T-helper 1 cell treated with Interleukin-12 subunit alpha and Interleukin-12 subunit beta and Interleukin-4 antibody, amounts not matched to agents 30 ng/mL and 1 ng/mL, for 36 hours (primary cell): Measurements from ENCODE around the gene UBL7. TPM values are rescaled to one million over a fixed set of nuclear protein-coding genes. Genes with fewer than 3 reads are reported as not detected.
"Not testable (repeated sequence)": the region's sequence is repeated elsewhere in the genome, so short reads cannot be mapped to it uniquely, and the experiment has no call there.

Experiments
- intact Hi-C: fragments of 100-400 bp; cut with micrococcal nuclease; formaldehyde crosslinking; loops from one replicate; pipeline ENCODE4 v1.15.1; 2024
- total RNA-seq: library from RNA; stranded (reverse); gene quantifications from 2 replicates; pipeline ENCODE4 v1.2.3, GENCODE V29; 2022

The UBL7 gene
- total RNA-seq, 1 donor from 2014 or later: 43.0 TPM

DNA sequence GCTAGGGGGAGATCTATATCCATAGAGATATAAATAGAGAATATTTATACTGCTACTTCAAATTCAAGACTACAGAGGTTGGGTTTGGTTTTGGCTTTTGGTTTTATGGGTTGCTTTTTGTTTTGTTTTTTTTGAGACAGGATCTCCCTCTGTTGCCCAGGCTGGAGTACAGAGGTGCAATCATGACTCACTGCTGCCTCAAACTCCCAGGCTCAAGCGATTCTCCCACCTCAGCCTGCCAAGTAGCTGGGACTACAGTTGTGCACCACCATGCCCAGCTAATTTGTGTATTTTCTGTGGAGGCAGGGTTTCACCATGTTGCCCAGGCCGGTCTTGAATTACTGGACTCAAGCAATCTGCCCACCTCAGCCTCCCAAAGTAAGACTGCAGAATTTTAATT, 3.9 kb upstream of the UBL7 start:
- intact Hi-C loops: loop anchor here (5.0 to 10.0 kb wide), 2 partner anchors 232 to 740 kb away; partner anchors contain the start of genes C15orf39 and EDC3

DNA sequence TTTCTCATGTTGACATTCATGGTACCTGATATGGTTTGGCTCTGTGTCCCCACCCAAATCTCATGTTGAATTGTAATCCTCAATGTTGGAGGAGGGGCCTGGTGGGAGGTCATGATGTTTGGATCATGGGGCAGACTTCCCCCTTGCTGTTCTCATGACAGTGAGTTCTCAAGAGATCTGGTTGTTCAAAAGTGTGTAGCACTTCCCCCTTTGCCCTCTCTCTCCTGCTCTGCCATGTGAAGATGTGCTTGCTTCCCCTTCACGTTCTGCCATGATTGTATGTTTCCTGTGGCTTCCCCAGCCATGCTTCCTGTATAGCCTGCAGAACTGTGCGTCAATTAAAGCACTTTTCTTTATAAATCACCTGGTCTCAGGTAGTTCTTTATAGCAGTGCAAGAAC, 3.3 kb upstream of the UBL7 start:
- intact Hi-C loops: loop anchor here (5.0 to 10.0 kb wide), 2 partner anchors 233 to 741 kb away; partner anchors contain the start of genes C15orf39 and EDC3

DNA sequence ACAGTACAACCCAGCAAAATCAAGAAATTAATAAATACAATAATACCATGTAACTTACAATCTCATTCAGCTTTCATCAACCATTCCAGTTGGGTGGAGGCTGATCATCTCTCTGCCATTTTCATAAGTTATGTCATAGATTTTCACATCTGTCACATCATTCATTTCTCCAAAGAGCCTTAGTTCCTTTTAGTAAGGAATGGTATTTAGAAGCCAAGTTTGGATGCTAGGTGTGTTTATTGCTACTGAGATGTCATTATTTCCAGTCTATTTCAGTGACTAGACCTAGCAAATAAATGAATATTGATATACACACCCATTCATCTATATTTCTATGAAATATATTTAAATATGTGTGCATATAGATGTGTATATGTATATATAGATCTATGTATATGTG, 2.7 kb upstream of the UBL7 start:
- intact Hi-C loops: loop anchor here (5.0 to 10.0 kb wide), 2 partner anchors 234 to 741 kb away; partner anchors contain the start of genes C15orf39 and EDC3

DNA sequence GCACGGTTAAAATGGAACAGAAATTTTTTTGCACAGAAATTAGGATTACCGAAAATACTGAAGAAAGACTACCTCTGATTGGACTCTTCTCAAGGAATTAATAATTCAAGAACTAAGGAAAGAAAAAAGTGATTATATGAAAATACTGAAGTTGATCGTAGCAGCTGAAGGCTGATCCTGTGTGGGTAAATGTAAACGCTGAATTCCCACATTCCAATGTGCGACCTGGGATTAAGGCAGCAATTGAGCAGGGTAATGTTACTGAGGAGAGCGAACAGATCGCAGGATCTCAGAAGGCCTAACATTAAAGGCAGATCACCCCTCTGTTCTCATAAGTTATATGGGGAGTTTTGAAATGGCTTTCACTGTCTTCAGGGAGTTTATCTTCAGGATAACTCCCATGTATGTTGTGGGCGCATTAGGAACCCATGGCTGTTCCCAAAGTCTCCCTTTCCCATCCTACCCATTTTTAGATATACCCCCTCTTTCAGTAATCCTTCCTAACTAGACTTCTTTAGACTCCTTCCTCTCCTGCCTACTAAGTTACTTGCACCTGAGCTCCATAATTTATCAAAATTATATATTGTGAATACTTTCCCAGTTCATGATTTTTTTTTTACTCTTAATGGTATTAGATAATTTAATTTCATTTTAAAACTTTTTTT, 1.0 kb upstream of the UBL7 start:
- intact Hi-C loops: loop anchor here (1.0 to 10.0 kb wide), 19 partner anchors 24 to 1179 kb away; partner anchors contain the start of genes C15orf39, CLK3, COX5A and EDC3

DNA sequence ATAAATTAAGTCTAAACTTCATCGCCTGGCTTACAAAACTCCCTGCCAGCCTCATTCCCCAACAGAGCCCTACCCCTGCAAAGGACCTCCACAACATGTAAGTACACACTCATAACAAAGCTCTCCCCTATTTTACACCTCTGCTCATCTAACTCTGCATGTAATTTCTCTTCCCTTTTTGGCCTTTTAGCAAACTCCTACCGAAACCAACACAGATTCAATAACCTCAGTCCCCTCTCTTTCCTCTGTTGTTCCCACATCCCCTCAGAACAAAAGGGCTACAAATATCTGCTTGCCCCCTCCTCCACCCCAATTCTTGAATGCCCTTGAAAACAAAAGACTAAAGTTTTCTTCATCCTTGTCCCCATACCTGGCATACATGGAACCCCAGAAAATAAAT, 662 bp downstream of the UBL7 start:
- intact Hi-C loops: loop anchor here (2.0 to 10.0 kb wide), 5 partner anchors 77 to 1181 kb away; partner anchors contain the start of genes C15orf39, EDC3 and IMP3

DNA sequence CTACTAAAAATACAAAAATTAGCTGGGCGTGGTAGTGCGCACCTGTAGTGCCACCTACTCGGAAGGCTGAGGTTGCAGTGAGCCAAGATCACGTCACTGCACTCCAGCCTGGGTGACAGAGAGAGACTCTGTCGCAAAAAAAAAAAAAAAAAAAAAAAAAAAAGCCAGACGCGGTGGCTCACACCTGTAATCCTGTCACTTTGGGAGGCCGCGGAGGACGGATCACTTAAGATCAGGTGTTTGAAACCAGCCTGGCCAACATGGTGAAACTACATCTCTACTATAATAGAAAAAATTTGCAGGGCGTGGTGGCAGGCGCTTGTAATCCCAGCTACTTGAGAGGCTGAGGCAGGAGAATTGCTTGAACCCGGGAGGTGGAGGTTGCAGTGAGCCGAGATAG, 1.2 kb downstream of the UBL7 start:
- intact Hi-C loops: loop anchor here (2.0 to 10.0 kb wide), 5 partner anchors 77 to 1181 kb away; partner anchors contain the start of genes C15orf39, EDC3 and IMP3

DNA sequence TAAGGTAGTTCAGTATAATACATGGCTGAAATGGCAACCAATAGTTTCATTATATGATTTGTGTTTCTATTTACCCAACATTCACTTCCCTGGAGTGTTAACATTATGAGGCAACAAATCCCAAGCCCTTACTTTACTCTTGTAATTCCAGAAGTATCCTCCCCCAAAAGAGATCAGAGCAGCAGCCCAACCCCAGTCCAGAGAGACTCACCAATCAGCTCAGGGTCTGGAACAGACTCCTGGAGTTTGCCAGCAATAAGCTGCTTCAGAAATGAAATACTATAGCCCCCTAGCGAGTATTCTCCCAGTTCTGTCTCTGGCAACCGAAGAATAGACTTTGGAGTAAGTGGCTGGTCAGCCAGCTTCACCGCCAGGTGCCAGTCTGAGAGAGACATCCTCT, 2.5 kb downstream of the UBL7 start:
- intact Hi-C loops: no loop called here

DNA sequence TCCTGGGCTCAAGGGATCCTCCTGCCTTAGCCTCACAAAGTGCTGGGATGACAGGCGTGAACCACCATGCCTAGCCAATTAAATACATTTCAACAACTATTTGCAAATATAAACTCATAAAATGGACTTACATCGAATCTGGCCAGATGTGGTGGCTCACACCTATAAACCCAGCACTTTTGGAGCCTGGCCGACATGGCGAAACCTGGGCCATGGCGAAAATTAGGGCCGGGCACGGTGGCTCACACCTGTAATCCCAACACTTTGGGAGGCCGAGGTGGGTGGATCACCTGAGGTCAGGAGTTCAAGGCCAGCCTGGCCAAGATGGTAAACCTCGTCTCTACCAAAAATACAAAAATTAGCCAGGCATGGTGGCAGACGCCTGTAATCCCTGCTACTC, 3.9 kb downstream of the UBL7 start:
- intact Hi-C loops: not testable (repeated sequence)

DNA sequence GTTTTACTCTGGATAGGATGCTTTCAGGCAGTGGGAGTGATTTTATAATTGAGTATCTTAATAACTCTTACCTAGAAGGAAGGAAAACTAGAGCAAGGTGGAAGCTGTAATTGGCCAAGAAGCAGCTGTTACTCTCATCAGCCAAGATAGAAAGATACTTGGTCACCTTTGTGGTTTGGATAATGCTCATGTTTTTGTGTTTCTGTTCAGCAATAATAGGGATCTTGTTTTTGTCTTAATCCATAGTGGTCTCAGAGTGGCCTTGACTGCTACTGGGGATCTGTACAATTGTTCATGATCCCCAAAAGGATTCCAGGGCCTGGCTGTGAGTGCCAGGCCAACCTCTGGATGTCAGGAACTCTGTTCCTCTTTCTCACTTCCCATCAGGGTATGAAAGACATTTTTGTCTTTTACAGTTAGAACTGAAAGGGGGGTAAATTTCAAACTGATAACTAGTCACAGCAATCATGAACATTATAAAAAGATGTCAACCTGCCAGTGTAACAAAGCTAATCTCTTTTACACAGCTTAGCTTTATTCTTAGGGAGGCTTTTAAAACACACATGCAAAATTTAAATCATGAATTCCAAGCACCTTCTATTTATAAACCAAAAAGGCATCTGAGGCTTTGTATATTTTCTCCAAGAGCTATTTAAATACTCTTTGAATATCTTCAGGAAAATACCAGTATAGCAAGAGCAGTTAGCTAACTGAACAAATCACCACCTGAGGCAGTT, 6.0 kb downstream of the UBL7 start:
- intact Hi-C loops: no loop called here

DNA sequence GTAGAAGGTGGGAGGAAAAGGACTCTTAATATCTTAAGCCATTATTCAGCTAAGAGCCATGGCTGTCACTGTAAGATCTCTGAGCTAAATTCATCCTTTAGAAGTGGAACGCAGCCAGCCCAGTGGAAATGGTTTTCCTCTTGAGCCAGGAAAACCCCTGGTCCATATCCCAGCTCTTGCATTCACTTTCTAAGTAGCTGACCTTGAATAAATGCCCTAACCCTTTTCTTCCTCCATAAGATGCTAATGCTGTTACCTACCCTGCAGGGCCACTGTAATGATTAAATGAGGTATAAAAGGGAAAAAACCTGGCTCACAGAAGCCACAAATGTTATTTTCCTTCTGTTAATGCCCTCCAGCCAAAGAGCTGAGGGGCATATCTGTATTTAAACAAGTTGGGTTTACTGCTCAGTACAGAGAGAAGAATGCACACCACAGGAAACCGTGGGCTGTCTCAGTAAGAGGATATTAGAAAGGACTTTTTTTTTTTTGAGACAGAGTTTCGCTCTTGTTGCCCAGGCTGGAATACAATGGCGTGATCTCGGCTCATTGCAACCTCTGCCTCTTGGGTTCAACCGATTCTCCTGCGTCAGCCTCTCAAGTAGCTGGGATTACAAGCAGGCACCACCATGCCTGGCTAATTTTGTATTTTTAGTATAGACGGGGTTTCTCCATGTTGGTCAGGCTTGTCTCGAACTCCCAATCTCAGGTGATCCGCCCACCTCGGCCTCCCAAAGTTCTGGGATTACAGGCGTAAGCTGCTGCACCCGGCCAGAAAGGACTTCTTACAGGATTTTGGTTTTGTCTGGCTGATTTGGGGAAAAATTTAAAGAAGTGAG, 6.8 kb downstream of the UBL7 start:
- intact Hi-C loops: no loop called here

DNA sequence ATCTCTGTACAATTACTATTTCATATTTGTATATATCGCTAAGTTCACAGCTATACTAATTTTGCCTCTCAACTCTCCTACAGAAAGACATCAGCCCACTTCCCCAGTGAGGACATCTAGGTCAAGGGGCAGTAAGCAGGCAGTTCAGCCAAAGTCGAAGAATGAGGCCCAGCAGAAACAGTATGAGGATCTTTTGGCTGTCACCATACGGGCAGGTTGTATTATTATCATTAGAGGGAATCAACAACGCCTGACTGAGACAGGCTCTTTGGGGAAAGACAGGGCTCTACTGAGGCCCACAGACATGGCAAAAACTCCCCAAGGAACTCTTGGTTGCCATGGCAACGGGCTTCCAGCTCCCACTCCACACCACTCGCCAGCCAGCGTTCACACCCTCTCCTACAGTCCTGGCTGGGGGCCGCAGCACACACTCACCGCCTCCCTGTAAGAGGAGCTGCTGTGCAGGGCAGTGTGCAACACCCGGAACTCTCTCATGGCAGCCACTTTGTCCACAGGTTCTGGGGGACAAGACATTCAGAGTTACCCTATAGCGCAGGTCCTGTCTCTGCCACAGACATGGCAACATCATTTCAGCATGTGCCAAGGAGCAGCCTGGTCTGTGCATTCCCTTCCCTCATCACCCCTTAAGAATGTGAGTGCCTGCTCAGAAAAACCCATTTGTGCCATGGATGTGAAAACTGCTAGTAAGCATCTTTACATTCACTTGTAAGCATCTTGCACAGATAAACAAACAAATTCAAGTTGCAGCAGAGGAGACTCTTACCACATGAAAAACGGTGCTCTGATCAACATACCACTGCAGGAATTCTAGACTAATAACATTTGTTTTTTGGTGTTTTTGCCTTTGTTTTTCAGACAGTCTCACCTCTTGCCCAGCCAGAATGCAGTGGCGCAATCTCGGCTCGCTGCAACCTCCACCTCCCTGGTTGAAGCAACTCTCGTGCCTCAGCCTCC, 8.8 kb downstream of the UBL7 start:
- intact Hi-C loops: no loop called here

DNA sequence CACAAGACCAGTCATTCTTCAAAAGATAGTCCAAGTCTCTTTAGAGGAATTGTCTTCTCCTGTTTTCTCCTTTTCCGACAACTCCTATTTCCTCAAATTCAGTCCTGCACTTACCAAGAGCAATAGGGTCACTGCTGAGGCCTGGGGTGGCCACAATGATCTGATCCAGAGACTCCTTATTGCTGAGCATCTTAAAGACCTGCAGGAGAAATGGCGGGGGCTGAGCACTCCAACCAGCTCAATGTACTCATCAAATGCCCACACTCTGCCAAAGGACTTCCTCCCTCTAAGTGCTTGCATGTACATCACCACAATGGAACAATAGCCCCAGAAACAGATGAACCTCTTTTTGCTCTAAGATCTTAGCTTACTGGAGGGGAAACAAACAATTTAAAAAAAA, 9.6 kb downstream of the UBL7 start:
- intact Hi-C loops: no loop called here

DNA sequence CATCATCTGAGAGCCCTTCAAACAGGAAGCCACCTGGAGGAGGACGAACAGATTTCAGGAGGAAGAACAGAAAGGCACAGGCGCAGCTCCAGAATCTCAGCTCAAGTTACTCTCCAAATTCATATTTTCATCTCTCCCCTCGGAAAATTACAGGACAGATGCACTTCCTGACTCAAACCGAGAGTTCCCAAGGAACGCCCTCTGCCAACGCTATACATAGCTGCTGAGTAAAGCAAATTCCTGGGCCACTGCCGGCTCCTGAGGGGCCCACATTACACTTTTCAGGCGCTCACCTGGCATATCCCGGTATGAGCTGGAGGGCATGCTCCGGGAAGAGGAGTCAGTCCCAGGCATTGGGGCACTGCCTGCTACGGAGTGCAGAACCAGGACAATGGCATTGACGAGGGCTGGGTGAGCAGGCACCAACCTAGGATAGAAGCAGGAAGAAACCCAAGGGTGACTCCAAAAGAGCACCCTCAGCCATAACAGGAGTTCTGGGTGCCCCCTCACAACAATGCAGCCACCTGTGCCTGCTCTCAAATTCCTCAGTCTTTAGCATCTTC, 11.2 kb downstream of the UBL7 start:
- intact Hi-C loops: no loop called here

DNA sequence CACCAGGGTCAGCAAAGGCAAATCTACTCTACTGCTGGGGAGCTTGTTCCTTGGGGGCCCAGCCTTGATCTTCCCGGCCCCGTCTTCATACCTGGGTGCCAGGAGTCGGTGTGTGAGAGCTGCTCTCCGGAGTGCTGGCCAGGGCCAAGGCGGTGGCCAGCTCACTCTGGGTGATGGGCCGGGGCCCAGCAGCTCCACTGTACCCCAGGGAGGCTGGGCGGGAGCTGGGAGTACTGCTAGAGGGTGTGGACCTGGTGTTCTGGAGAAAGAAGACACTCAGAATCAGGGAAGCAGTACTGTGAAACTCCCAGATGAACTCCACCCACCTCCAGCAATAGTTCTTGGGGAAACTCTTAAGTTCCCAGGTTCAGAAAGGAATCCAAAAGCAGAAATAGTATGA, 11.9 kb downstream of the UBL7 start:
- intact Hi-C loops: no loop called here

DNA sequence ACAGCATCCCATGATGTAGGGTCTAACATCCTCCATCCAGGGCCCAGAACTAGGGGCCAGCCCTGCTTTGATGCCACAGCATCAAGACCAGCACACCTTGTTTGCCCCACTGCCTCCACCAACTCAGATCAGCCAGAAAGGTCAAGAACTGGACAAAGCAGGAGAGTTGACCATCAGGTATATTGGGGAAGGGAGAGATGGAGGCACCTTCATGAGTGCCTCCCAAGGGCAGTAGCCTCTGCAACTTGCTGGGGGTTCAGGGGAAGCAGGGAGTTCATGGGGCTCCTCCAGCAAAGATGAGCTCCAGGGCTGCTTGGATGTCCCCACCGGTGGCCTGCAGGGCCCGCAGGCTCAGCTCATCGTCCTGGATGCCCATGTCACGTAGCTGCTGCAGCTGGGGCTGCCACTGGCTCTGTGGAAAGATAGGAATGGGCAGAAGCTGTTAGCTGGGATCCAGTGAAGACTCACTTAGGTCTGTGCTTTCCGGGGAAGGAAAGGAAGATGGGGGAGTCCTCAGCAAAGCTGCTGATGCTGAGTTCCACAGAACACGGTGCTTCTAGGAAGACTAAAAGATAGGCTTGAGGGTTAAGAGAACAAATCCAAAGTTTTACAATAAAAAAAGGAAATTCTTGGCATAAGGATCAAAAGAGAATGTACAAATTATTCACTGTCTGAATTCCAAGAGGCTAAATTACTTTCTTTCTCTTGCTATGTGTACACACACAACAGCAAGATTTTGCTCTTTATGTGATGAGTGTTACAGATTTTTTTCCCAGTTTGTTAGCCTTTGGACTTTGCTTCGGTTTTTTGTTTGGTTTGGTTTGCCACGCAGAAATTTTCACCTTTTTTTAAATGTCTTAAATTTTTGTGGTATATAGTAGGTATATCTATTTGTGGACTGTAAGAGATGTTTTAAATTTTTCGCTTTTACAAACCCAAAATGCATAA, 14.9 kb downstream of the UBL7 start:
- intact Hi-C loops: no loop called here

DNA sequence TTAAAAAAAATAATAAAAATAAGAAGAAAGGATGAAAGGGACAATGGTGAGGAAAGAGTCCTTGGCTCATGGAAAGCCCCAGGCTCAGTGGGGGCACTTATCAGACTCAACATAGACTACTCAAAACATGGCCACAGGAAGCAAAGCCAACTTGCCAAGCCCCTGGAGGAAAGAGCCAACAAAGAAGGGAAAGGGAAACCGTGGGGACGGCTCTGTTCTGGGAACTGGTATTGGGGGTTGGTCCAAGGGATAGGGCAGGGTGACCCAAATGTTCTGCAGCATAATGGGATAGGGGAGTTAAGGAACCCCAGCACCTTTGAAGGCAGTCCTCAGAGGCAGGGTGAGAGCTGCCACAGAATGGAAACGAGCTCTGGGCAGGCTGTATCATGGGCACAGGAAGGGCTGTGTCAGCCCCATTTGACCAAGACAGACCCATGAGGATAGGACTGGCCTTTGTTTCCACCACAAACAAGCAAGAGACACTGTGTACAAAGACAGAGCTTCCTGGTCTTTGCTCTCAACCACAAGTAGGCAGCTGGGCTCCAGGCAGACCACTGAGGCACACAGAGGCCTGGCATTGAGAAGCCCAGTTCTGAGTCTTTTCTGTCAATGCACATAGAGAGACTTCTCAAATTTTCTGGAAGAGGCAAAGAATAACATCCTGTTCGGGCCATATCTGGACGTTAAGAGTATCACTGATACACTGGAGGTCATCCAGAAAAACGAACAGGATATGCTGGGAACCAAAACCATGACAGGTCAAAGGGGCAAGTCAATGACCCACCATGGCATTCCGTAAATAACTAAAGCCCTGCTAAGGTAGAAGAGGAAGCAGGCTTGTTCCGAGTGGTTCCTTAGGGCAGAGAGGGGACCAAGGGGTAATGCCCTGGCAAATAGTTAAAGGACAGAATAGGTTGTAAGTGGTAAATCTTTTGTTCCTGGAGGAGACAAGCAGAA, 16.6 kb downstream of the UBL7 start:
- intact Hi-C loops: no loop called here

DNA sequence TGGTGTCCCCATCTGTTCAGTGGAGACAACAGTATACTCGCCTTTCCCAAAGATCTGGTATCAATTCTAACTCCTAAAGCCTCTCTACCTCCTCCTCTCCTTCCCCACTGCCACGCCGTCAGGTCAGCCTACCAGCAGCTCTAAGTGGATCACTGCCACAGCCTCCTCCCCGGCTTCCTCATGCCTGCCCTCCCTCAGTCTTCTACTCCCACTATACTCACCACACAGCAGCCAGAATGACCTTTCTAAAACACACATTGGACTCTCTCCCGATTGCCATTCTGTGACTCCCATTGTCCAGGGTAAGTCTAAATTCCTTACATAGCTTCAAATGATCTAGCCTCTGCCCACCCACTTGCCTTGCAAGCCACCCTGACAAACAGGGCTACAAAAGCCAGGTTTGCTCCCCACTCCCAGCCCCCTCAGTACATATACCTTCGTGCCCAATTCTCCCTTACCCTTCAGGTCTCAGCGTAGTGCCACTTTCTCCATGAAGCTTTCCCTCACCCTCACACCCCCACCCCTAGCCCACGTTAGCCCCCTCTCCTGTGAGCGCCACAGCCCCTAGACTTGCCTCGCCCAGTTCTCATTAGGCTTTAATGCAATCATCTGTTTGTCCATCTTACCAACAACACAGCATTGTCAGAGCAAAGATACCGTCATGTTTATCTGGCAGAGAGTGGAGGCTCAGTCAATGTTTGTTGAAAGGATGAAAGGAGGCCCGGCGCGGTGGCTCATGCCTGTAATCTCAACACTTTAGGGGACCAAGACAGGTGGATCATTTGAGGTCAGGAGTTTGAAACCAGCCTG, 17.7 kb downstream of the UBL7 start:
- intact Hi-C loops: no loop called here
